Panc1 (cell line): ENCODE measurements around the gene ZFHX3. TPM values are rescaled to one million over a fixed set of nuclear protein-coding genes. Genes with fewer than 3 reads are reported as not detected.

Source experiments
- ATAC-seq: fragments of 200-7000 bp; cut with Tn5 transposase; 2 replicates; pipeline ENCODE4 v1.9.1; 2020; ENCODE audit warnings: mild to moderate bottlenecking, moderate library complexity
- BruUV-seq: library from RNA; stranded (reverse); fragments of 400-500 nt; replicated peaks from 2 replicates; lab custom pipeline; 2021; lab: Mats Ljungman, UMichigan
- CTCF ChIA-PET: fragments of 300-600 bp; sonication (Branson Sonifier 250); formaldehyde crosslinking; loops from one replicate; lab custom pipeline; 2022; ENCODE audit warnings: antibody characterized with exemption; lab: Charles Lee
- POLR2A ChIA-PET: fragments of 300-600 bp; sonication (Branson Sonifier 250); formaldehyde crosslinking; loops from one replicate; lab custom pipeline; 2022; ENCODE audit warnings: antibody characterized with exemption; lab: Charles Lee
- DNase-seq: peaks from one replicate; pipeline ENCODE4 v3.0.0-alpha.2; 2010; ENCODE audit warnings: low read depth, low spot score
- H3K27ac ChIP-seq: 2 replicates; pipeline ENCODE4 v1.5.1; 2011; ENCODE audit warnings: mild to moderate bottlenecking, low read length, inconsistent platforms
- H3K27me3 ChIP-seq: fragments of 200-500 bp; sonication (Bioruptor generic); 2 replicates; pipeline ENCODE4 v1.6.0; 2014; ENCODE audit warnings: low read length, inconsistent platforms; ENCODE audit not compliant: control insufficient read depth, insufficient read depth
- H3K36me3 ChIP-seq: fragments of 200-500 bp; sonication (Bioruptor generic); 2 replicates; pipeline ENCODE4 v1.5.1; 2014; ENCODE audit warnings: inconsistent platforms, mild to moderate bottlenecking, low read length, moderate library complexity; ENCODE audit not compliant: control insufficient read depth, insufficient read depth
- H3K4me1 ChIP-seq: 2 replicates; pipeline ENCODE4 v1.5.1; 2011; ENCODE audit warnings: inconsistent platforms, mild to moderate bottlenecking, low read length, moderate library complexity; ENCODE audit not compliant: control insufficient read depth, insufficient read depth
- H3K4me3 ChIP-seq, 2 experiments: 2 replicates each; pipeline ENCODE4 v1.5.1; 2011 to 2012; ENCODE audit warnings: low read depth in 2 of 2, low read length in 2 of 2, mild to moderate bottlenecking in 2 of 2, inconsistent platforms in 1 of 2, moderate library complexity in 1 of 2
- H3K9me3 ChIP-seq: fragments of 200-500 bp; sonication (Bioruptor generic); 2 replicates; pipeline ENCODE4 v1.5.1; 2014; ENCODE audit warnings: low read depth, mild to moderate bottlenecking, inconsistent platforms, low read length, moderate library complexity; ENCODE audit not compliant: control insufficient read depth, insufficient read depth
- POLR2AphosphoS5 ChIP-seq: IDR thresholded peaks from 2 replicates; pipeline ENCODE4 v1.6.1; 2012; ENCODE audit warnings: mild to moderate bottlenecking, low read depth, low read length, moderate library complexity
- REST ChIP-seq, 2 experiments: IDR thresholded peaks; 2 replicates each; pipeline ENCODE4 v1.6.1; 2011 to 2012; ENCODE audit warnings: low read depth in 2 of 2, control low read depth in 1 of 2, low read length in 1 of 2, mild to moderate bottlenecking in 1 of 2, moderate library complexity in 1 of 2; ENCODE audit not compliant: insufficient read depth in 1 of 2
- SIN3A ChIP-seq: IDR thresholded peaks from 2 replicates; pipeline ENCODE4 v1.6.1; 2012; ENCODE audit warnings: low read depth, mild to moderate bottlenecking, low read length, moderate library complexity, borderline replicate concordance; ENCODE audit not compliant: insufficient read depth
- TCF7L2 ChIP-seq: IDR thresholded peaks from 2 replicates; pipeline ENCODE4 v1.6.1; 2011; ENCODE audit warnings: mild to moderate bottlenecking, low read depth, low read length, inconsistent platforms
- in situ Hi-C: cut with HindIII; loops from 2 replicates; pipeline ENCODE4 v1.10.0; 2016; ENCODE audit warnings: low sequenced_read_pairs, low pct_unique_long_range_greater_than_20kb
- intact Hi-C: fragments of 100-400 bp; cut with micrococcal nuclease; formaldehyde crosslinking; loops from one replicate; pipeline ENCODE4 v1.10.0; 2022; ENCODE audit not compliant: unreplicated experiment
- total RNA-seq: library from RNA; stranded (reverse); gene quantifications from one replicate; pipeline ENCODE4 v1.2.1, GENCODE V29; 2021; ENCODE audit not compliant: unreplicated experiment
- TF ChIP-seq, protein P1 (sequence below): fragments of 450-650 bp; IDR thresholded peaks from 2 replicates; pipeline ENCODE4 v1.5.1; 2017; ENCODE audit warnings: mild to moderate bottlenecking

The ZFHX3 gene
- total RNA-seq, 1 experiment from 2014 or later = 7.1 TPM

GRCh38 chr16:72769876-72770275, 278.1 kb downstream of the ZFHX3 start:
- H3K27ac ChIP-seq = no peak overlapping the region
- H3K4me3 ChIP-seq = no peak overlapping the region
- H3K36me3 ChIP-seq = no peaks in the 10 kb centered on the region
- H3K9me3 ChIP-seq = no peaks in the 10 kb centered on the region
- no TSS peak for BruUV-seq
- H3K4me1 ChIP-seq = no peaks in the 10 kb centered on the region
- in situ Hi-C loops = no loop called here
- DNase-seq = no peak
- ChIA-PET CTCF (no interaction called here), POLR2A (no interaction called here)
- TF ChIP-seq TCF7L2 = no peak
- TF ChIP-seq, protein P1, sequence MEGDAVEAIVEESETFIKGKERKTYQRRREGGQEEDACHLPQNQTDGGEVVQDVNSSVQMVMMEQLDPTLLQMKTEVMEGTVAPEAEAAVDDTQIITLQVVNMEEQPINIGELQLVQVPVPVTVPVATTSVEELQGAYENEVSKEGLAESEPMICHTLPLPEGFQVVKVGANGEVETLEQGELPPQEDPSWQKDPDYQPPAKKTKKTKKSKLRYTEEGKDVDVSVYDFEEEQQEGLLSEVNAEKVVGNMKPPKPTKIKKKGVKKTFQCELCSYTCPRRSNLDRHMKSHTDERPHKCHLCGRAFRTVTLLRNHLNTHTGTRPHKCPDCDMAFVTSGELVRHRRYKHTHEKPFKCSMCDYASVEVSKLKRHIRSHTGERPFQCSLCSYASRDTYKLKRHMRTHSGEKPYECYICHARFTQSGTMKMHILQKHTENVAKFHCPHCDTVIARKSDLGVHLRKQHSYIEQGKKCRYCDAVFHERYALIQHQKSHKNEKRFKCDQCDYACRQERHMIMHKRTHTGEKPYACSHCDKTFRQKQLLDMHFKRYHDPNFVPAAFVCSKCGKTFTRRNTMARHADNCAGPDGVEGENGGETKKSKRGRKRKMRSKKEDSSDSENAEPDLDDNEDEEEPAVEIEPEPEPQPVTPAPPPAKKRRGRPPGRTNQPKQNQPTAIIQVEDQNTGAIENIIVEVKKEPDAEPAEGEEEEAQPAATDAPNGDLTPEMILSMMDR = no peak
- no peak for TF ChIP-seq SIN3A
- no peak for TF ChIP-seq POLR2AphosphoS5
- TF ChIP-seq REST (IDR thresholded peaks at IDR 0.05; ENCODE audit: insufficient read depth in 1 of 2, low read depth in 2 of 2, low read length in 1 of 2) = no peak
- ATAC-seq = no peak
- no peaks in the 10 kb centered on the region for H3K27me3 ChIP-seq
- intact Hi-C loops = no loop called here

DNA sequence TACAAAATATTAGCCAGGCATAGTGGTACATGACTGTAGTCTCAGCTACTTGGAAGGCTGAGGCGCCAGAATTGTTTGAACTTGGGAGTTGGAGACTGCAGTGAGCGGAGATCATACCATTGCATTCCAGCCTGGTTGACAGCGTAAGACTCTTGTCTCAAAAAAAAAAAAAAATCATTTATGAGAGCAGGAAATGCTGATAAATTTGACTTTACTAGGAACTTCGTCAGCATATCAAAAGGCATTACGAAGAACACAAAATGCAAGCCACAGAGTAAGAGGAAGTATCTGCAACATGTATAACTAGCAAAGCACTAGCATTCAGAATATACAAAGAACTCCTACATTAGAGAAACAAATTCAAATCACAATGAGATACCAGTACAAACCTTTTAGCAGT, 279.3 kb downstream of the ZFHX3 start:
- ATAC-seq (no peak), DNase-seq (no peak)
- TF ChIP-seq, protein P1 = no peak
- Histone ChIP-seq H3K4me1 (no peaks in the 10 kb centered on the region), H3K27ac (no peak overlapping the region), H3K36me3 (no peaks in the 10 kb centered on the region), H3K4me3 (no peak overlapping the region), H3K27me3 (no peaks in the 10 kb centered on the region), H3K9me3 (no peaks in the 10 kb centered on the region)
- intact Hi-C loops (no loop called here), in situ Hi-C loops (no loop called here)
- no TSS peak for BruUV-seq
- POLR2A ChIA-PET = no interaction called here
- CTCF ChIA-PET = no interaction called here

- ChIA-PET POLR2A (no interaction called here), CTCF (no interaction called here)
- Histone ChIP-seq H3K4me3 (no peak overlapping the region), H3K27me3 (no peaks in the 10 kb centered on the region), H3K36me3 (no peaks in the 10 kb centered on the region), H3K27ac (no peak overlapping the region), H3K9me3 (no peaks in the 10 kb centered on the region), H3K4me1 (no peaks in the 10 kb centered on the region)
- intact Hi-C loops = no loop called here
- in situ Hi-C loops = no loop called here
- TF ChIP-seq SIN3A = no peak
- TF ChIP-seq REST (IDR thresholded peaks at IDR 0.05; ENCODE audit: insufficient read depth in 1 of 2, low read depth in 2 of 2, low read length in 1 of 2) = no peak
- TF ChIP-seq POLR2AphosphoS5 = no peak
- BruUV-seq = no TSS peak
- ATAC-seq = no peak
- DNase-seq = no peak
These were observed 281.4 kb downstream of the ZFHX3 start for GRCh38 chr16:72766506-72766905.
